OCI-LY3 (cell line): ENCODE results near the gene IFNGR1.

ENCODE experiments used
- CTCF ChIP-seq: fragments of 200-600, 300-600 bp; sonication (generic); IDR thresholded peaks from 2 replicates; pipeline ENCODE4 v1.5.1; 2014; ENCODE audit warnings: antibody characterized with exemption, low read length, low read depth
- EZH2phosphoT487 ChIP-seq: fragments of 200-600 bp; shearing (Covaris generic); IDR thresholded peaks from 2 replicates; pipeline ENCODE4 v1.6.1; 2018; ENCODE audit warnings: antibody characterized with exemption, mixed run types, low read depth

GRCh38 chr6:137171824-137172733 lies 47.1 kb downstream of the IFNGR1 start:
- no peak for TF ChIP-seq CTCF
- TF ChIP-seq EZH2phosphoT487: no peak
